ENCODE results near the gene ANKK1.

ANKK1 gene

DNA sequence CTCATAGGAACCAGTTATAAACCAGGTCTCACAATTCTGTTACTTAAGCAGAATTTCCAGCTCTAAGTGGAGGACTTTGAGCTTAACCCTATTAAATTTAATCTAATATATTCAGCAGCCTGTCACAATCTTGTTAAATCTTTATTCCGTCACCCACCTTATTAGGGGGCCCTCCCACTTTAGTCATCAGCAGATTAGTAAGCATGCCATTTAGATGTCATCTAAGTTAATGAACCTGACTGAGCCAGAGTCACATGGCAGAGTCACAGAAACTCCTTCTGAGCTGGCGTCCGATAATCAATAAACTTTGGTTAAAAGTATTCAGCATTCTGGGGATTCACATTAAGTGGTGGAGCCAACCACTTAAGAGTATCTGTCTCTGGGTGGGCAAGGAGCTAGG is 38.1 kb upstream of the ANKK1 start:
- no peak for DNase-seq (ENCODE audit: low spot score)
- no peak overlapping the region for H3K27ac ChIP-seq
- TF ChIP-seq, protein P1, sequence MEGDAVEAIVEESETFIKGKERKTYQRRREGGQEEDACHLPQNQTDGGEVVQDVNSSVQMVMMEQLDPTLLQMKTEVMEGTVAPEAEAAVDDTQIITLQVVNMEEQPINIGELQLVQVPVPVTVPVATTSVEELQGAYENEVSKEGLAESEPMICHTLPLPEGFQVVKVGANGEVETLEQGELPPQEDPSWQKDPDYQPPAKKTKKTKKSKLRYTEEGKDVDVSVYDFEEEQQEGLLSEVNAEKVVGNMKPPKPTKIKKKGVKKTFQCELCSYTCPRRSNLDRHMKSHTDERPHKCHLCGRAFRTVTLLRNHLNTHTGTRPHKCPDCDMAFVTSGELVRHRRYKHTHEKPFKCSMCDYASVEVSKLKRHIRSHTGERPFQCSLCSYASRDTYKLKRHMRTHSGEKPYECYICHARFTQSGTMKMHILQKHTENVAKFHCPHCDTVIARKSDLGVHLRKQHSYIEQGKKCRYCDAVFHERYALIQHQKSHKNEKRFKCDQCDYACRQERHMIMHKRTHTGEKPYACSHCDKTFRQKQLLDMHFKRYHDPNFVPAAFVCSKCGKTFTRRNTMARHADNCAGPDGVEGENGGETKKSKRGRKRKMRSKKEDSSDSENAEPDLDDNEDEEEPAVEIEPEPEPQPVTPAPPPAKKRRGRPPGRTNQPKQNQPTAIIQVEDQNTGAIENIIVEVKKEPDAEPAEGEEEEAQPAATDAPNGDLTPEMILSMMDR (conservative IDR thresholded peaks at IDR 0.05; ENCODE audit: low read depth), result no peak
- ChIA-PET POLR2A (ENCODE audit: low non-redundant PET) (no interaction called here), CTCF (no interaction called here)

DNA sequence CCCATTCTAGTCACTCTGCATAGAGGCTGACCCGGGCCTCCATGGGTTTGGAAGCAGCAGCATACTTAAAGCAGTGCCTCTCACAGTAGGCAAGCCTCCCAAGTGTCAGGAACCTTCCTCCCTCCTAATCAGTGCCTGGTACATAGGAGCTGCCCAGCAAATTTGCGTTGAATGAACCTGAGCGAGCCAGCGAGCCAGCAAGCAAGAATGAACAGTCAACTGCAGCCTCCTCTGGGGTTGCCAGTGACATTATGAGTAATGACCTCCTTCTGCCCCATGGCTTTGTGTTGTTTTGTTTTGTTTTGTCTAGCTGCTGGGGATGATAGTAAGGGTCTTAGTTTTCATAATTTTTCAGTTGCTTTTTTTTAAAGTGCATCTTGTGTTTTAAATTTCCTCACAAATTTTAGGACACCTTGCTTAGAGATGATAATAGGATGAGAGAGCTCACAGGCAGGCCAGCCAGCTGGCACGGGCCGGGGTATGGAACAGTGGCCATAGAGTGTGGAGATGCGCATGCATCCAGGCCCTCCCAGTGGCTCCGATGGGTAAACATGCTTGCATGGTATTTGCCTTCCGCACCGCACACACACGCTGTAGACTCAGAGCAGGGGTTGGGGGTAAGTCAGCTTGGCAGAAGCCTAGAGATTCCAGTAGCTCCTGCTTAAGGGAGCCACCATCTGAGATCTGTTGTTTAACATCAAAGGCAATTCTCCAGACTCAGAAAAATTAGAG is 37.1 kb upstream of the ANKK1 start:
- POLR2A ChIA-PET (ENCODE audit: low non-redundant PET), result no interaction called here
- no peak for DNase-seq (ENCODE audit: low spot score)
- CTCF ChIA-PET, result no interaction called here
- no peak overlapping the region for H3K27ac ChIP-seq
- TF ChIP-seq, protein P1 (conservative IDR thresholded peaks at IDR 0.05; ENCODE audit: low read depth), result no peak

DNA sequence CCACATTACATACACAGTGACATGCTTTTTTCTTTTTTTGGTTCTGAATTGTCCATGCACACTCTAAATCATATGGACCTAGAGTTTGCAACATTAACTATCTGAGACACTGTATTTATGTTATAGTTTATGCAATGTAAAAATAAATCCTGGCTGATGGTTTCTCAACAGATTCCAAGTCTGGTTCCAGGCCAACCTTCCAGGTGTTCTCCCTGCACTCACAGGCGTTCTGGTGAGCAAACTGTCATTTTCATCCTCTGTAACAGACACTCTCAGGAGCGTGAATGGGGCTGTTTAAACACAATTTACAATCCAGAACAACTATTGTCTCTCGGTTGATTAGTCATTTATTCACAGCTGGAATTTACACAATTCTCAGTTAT is 36.5 kb upstream of the ANKK1 start:
- ChIA-PET POLR2A (ENCODE audit: low non-redundant PET) (no interaction called here), CTCF (no interaction called here)
- TF ChIP-seq, protein P1 (conservative IDR thresholded peaks at IDR 0.05; ENCODE audit: low read depth), result no peak
- no peak overlapping the region for H3K27ac ChIP-seq
- DNase-seq (ENCODE audit: low spot score), result no peak

DNA sequence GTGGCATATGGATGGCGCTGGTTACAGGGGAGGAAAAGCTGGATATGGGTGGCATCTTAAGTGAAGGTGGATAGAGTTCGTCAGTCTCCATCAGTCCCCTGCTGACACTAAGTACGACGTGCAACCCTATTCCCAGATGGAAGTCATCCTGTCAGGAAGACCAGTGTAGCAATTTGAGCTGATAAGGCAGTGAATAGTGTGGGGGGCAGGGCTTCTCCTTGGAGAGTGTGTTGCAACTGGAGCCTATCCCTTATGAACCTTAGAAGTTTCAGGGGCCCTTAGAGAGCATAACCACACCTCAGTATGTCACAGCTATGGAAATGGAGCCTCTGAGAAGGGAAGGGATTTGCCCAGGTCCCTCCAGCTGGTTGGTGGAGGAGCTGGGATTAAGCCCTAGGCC is 36.1 kb upstream of the ANKK1 start:
- POLR2A ChIA-PET (ENCODE audit: low non-redundant PET), result no interaction called here
- TF ChIP-seq, protein P1 (conservative IDR thresholded peaks at IDR 0.05; ENCODE audit: low read depth), result no peak
- CTCF ChIA-PET, result interaction anchor here (0.7 kb wide), 1 partner anchor 557 kb away, joined by 3 read pairs; no protein-coding TSS in a partner anchor
- no peak for DNase-seq (ENCODE audit: low spot score)
- H3K27ac ChIP-seq, result no peak overlapping the region

DNA sequence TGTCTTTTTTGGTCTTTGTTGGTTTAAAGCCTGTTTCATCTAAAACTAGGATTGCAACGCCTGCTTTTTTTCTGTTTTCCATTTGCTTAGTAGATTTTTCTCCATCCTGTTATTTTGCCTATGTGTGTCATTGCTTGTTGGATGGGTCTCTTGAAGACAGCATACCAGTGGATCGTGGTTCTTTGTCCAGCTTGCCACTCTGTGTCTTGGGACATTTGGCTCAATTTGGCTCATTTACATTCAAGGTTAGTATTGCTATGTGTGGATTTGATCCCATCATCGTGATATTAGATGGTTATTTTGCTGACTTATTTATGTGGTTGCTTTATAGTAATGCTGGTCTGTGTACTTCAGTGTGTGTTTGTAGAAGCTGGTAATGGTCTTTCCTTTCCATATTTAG is 31.4 kb upstream of the ANKK1 start:
- CTCF ChIA-PET, result no interaction called here
- TF ChIP-seq, protein P1 (conservative IDR thresholded peaks at IDR 0.05; ENCODE audit: low read depth), result no peak
- H3K27ac ChIP-seq, result no peak overlapping the region
- DNase-seq (ENCODE audit: low spot score), result no peak
- POLR2A ChIA-PET (ENCODE audit: low non-redundant PET), result no interaction called here

DNA sequence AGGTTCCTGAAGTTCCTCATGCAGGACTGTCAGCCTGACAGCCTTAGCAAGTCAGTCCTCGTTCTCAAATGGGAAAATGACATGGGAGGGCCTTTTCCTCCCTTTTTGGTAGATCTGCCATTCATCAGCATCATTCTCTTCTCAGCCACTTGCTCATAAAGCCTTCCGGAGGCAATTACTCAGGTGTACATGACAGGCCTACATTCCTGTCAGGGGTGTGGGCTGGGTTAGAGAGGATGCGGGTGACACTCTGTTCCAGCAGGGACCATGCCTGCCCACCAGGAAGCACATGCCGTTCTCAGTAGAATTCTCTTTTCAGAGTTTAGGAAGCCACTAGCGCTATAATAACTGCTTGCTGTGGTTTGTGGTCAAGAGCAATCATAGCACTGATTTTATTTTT is 24.2 kb upstream of the ANKK1 start:
- H3K27ac ChIP-seq, result peak overlapping the region; percentile 52
- TF ChIP-seq, protein P1 (conservative IDR thresholded peaks at IDR 0.05; ENCODE audit: low read depth), result no peak
- POLR2A ChIA-PET (ENCODE audit: low non-redundant PET), result no interaction called here
- CTCF ChIA-PET, result no interaction called here
- peak; percentile 62 for DNase-seq (ENCODE audit: low spot score)
